ENCODE data around the gene TMEM72.
A peak's percentile ranks its signal among the peaks of the same experiment; 100 is the strongest.

The TMEM72 gene

DNA sequence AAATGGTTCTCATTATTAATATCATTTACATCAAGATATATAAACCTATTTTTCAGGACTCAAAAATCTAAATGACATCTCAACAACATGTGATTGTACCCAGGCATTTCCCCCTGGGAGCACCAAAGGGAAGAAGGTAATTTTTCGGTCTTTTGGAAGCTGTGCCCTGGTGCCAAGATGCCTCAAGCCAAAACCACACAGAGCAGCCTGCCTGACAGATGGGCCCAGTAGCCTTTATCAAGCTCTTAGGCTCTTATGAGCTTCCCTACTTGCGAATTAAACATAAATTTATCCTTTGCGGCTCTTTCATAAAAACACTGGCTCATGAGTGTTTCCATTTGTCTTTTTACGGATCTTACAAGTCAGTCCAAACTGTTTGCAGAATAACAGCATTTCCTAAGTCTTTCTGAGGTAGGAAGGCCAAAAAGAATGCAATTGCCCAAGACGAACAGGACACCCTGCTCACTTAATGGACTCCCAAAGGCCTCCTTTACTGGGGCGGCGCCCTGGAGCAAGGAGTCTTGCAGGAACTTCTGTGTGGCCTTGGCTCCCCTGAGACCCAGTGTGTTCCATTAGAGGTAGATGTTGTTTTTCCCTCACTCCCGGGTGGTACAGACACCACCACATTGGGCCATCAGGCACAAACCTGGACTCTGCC, 44.4 kb downstream of the TMEM72 start:
- DNase-seq (ENCODE audit: low read depth): no peak

DNA sequence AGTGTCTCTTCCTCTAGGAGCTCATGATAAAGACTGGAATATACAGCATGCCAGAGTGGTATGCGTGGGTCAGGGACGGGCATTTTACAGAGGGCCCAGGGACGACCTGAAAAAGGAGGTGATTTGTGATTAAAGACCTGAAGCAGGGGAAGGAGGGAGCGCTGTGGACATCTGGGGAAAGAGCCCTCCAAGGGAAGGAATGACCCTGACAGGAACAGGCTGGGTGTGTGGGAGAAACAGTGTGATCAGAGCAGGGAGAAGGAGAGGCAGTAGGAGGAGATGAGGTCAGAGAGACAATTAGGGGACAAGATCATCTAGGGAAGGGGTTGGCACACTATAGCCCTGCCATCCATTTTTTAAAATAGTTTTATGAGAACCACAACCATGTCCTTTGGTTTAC, 45.1 kb downstream of the TMEM72 start:
- no peak for DNase-seq (ENCODE audit: low read depth)

DNA sequence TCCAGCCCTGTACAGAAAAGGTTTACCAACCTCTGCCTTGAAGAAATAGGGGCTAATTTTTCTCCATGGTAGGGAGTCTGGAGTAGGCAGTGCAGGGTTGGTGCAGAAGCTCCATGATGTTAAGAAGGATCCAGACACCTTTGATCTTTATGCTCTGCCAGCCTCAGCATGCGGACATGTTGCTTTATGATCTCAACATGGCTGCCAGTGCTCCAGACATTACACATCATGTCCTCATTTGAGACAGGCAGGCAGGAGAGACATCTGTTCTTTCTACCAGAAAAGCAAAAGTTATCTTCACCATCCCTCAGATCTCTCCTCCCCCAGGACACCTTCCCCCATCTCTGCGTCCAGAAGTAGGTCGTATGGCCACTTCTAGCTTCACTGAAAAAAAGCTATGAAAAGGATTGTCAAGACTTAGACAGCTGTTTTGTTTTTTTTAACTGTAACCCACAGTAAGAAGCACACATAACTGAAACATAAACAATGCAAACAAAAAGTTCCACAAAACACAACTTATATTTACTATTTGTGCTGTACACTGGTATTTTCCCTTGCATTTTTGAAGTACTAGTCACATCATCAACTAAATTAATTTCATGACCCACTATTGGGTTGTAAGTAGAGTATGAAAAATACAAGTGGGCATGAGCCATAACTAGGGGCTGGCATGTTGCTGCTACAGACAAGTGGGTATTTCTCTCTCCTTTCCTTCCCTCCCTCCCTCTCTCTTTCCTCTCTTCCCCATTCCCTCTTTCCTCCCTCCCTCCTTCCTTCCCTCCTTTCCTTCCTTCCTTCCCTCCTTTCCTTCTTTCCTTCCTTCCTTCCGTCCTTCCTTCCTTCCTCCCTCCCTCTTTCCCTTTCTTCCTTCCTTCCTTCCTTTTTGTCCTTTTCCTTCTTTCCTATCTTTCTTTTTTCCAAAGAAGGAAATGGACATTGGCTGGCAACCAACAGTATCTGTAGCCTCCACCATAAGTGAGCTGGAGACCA, 45.9 kb downstream of the TMEM72 start:
- no peak for DNase-seq (ENCODE audit: low read depth)

DNA sequence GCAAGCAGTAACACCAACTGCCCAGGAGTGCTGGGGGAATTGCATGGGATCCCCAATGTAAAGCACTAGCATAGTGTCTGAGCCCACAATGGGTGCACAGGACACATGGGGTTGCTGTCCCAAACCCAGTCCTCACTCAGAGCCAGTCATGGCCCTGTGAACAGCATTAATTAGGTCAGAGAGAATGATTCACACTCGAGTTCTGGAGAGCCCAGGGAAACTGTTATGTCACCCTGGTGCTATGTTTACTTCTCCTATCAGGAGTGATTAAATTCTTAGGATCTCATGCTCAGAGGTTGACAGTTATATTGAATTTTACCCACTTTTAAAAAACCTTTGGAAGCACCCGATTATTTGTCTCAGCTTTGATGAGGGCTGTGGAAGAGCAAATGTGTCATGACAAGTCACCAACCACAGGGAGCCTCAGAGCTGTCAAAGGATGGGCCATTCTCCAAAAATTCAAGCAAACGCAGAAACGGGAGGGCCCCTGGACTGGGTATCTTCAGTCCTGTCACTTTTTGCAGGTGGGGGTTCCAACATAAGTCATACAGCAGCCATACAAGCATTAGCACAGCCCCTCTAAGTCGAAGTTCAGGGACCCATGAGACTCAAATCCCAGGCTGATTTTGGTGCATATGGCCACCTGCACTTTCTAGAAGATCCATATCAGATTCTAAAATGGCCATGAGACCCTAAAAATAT, 47.2 kb downstream of the TMEM72 start:
- no peak for DNase-seq (ENCODE audit: low read depth)

DNA sequence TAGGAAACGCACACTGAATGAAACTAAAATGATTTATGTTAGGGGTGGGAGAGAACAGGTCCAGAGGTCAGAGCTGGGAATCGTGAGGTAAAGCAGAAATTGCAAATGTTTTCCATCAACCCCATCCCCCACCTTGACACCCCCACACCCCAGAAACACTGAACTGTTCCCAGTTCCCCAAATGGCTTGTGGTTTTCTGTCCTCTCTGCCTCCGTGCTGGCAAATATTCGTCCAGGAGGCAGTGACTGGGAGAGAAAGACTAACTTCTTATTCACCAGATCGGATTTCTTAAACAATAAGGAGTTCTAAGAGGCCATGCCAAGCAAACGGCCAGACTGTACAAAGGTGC, 47.7 kb downstream of the TMEM72 start:
- DNase-seq (ENCODE audit: low read depth): no peak

DNA sequence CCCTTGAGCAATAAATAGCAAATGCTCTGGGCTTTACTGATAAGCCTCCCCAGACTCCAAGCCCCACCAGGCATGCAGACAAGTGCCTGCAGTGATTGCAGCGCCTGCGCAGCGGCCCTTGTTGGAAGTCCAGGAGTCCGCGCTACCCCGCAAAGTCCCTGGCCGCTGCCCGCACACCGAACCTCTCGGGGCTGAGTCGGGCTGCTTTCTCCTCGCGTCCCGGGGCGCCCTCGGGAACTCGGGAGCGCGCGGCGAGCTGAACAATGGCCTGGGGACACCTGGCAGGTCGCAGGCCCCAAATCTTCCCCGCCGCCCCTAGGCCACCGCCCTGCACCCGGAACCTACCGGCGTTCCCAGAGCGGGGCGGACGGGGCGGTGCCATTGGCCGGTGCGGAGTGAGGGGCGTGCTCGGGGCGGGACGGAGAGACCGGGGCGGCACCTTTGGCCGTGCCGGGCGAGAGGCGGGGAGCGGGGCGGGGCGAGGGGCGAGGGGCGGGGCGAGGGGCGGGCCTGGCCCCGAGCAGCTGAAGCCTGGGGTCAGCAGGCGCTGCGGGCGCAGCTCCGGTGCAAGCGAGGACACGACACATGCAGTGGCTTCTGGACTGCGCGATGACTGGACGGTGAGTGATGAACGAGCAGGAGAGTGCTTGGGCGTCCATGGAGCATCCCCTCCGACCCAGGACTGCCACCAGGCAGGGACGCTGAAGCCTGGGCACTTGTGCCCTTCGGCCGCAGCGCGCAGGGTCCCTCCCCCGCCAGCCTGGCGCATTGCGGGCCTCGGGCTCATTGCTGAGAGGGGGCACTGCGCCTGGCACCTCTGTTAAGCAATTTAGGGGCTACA, 48.3 kb downstream of the TMEM72 start, which contains the start of gene RASSF4:
Gene RASSF4 (plus strand): TSS at position 556 of the 841 bp plus-strand sequence. CDS start 10,401 bp downstream, outside the sequence.
- DNase-seq (ENCODE audit: low read depth): peak; percentile 73

DNA sequence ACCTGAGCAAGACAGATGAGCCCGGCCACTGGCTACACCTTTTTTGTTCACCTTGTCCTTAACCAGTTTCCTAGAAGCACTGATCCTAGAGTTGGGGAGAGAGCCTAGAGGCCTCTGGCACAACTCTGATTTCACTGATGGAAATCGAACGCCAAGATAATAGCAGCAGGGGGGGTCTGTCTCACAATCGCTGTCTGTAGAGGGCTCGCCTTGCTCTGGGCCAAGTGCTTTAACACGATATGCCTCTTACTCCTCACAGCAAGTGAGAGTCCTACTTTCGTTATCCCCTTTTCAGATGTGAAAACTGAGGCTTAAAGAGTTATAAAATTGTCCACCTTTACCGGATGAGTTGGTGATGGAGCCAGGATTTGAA, 48.9 kb downstream of the TMEM72 start:
- DNase-seq (ENCODE audit: low read depth): no peak

DNA sequence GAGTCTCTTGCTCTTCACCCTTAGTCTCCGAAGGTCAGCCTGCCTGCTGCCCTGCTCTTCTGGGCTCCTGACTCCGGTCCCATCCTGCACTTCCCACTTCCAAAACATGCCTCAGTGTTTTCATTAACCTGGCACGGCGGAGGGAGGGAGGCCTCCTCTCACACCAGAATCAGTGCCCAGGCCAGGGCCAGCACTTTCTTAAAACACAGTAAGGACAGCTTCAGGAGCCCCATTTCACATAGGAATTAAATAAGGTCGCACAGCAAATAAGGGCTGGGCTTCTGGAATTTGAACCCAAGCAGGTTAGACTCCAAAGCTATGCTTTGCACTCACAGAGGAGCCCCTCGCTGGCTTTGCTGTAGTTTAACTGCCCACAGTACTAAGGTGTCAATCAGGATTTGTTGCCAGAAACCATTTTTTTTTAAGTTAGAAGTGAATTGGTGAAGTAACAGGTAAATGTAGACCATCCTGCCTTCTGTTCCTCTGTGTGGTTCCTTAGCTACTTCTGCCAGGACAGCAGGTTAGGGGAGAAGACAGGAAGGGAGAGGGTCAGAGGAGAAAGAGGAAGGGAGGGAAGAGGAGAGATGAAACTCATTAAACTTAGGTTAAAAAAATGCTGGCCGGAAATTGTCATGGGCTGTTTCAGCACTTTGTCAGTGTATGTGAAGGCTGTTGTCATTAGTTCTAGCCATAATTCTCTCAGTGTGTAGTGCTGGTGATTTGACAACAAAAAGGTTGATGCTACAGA, 49.5 kb downstream of the TMEM72 start:
- no peak for DNase-seq (ENCODE audit: low read depth)

DNA sequence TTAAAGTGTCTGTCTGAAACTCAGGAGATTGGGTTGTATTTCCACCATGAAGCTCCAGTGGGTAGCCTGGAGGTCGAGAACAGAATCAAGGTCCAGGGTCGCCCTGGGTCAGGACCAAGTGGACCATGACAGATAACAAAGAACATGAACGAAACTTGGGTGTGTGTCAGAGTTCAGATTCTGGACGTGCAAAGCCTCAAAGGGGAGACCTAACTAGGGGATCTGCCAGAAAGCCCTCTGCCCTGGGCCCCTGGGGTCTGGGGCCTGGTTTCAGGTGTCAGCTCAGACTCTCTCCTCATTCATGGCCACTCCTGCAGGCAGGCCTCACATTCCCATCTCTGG, 50.1 kb downstream of the TMEM72 start:
- DNase-seq (ENCODE audit: low read depth): no peak

DNA sequence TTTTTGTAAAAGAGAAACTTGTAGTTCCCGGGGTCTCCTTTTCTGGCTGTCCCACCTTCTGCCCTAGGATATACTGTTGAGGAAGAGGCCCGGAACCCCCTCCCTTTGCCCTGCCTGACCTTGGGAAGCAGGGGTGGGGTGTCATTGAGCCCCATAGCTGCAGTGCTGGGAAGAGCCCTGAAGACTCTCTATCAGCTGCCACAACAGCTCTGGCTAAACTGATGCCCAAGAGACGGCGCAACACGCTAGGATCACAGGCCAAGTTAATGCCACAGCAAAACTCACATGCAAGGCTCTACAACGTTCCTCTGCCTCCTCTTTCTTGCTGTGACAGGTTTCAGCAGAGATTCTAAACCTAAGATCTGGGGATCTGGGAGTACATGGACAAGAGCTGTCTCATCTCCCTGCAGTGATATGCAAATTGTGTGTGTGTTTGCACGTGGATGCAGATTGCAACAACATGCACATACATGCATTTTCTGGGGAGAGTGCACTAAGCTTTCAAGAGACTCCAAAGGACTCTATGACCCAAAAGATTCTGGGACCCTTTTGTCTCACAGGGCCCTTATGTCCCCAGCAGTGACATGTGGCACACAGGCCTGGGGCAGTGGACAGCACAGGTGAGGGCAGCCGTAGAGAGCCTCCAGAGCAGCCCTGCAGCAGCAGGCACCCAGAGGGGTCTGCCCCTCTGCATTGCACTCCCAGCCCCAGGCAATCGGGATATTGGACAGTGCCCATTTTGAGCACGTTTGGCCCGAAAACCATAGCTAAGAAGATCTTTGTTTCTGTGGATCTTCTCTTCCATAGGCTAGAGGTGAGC, 51.0 kb downstream of the TMEM72 start:
- no peak for DNase-seq (ENCODE audit: low read depth)

DNA sequence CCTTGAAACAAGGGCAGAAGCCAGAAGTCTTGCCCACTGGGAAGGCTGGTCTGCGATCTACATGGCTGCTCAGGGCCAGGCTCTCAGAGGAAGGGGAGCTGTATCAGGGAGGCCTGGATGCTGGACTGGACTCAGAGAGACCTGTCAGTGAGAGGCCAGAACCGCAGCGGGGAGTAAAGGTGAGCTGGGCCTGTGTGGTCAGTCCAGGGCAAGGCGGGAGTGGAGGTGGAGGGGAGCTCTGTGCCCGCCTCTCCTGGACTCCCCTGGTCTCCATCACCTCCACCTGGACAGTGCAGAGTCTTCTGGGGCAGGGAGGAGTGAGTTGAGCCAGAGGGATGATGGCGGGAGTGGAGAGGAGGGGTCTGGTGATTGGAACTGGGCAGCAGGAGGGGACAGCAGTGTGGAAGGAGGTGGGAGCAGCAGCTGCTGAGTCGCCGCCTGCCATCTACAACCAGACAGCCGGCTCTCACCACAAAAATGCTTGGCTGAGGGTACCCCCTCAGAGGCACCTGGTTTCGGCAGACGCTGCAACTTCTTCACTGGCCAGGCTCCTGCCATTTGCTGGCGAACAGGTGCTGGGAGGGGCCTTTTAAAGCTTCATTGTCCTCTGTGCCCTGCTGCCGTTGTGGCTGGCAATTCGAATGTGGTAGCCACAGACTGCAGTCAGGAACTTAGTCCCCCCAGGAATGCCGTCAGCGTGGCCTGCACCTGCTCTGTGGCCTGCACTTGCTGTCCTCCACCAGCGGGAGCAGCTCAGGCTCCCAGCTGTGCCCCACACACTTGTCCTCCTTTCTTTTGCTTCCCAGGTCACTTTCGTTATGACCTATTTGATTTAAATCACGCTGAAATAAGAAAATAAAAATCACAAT, 52.0 kb downstream of the TMEM72 start:
- DNase-seq (ENCODE audit: low read depth): no peak

DNA sequence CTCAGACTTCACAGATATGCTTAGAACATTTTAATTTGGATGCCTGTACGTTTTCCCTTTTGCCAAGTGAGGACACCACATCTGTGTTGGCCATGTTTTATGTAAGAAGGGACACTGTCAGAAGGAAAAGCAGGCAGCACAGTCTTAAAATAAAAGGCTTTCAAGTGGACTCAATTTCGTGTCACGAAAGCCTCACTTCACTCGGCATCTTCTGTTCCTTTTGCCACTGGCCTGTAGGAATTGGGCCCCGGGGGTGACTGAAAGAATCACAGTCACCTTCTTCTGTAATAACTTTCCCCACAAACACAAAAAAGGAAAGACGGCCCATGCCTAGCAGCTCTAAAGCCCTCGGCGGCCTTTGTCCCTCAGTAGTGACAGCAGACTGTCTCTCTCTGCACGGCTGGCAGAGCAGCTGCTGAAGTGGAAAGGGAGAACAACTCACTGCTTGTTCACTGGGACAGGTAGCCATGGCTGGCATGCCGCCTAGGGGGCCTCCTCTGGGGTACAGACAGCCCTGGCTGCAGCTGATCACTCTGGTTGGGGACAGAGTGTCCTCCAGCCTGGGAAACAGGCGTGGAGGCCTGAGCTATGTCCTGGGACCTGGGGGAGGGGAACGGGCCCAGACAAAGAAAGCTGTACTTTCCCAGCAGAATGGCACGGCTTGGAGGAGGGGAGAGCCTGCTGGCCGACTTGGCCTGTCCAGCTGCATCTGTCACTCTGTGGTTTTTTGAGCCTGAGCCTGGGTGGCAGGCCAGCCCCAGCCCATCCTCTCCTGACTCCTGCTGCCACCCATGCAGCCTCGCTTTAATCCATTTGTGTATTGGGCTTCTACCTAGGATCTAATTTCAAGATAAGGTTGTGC, 52.9 kb downstream of the TMEM72 start:
- DNase-seq (ENCODE audit: low read depth): no peak

DNA sequence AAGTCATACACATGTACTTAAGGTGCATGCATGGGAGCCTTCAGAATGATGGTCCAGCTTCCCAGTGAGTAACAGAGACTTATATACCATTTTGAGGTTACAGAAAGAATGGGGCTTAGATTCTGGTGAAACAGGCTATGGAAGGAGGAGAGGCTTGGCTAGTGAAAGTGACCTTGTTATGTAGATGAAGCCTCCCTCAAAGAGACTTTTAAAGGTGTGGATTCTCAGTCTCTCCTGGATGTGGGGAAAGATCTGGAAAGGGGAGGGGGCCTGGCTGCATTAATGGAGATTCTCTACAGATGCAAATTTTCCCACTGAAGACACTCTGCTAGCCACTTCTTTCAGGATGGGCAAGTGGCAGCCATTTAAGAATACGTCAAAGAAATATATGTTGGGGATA, 54.0 kb downstream of the TMEM72 start:
- no peak for DNase-seq (ENCODE audit: low read depth)

DNA sequence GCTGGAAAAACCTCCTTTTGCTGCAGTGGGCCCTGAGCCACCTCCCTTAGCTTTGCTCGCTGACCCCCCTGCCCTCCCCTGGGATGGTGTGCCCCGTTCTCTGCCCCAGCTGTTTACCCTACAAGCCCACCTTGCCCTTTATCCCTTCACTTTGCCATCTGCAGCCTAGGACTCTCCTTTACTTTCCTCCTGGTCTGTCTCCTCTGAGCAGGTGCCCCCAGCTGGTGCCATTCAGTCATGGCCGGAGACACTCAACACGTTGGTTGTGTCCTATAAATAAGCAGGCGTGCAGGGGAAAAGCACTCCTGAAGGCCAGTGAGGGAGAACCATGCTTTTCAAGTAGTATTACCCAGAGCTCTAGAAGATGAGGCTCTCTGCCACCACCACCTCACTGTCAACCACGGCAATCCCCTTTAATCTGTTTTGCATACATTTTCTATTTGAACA, 54.5 kb downstream of the TMEM72 start:
- no peak for DNase-seq (ENCODE audit: low read depth)

DNA sequence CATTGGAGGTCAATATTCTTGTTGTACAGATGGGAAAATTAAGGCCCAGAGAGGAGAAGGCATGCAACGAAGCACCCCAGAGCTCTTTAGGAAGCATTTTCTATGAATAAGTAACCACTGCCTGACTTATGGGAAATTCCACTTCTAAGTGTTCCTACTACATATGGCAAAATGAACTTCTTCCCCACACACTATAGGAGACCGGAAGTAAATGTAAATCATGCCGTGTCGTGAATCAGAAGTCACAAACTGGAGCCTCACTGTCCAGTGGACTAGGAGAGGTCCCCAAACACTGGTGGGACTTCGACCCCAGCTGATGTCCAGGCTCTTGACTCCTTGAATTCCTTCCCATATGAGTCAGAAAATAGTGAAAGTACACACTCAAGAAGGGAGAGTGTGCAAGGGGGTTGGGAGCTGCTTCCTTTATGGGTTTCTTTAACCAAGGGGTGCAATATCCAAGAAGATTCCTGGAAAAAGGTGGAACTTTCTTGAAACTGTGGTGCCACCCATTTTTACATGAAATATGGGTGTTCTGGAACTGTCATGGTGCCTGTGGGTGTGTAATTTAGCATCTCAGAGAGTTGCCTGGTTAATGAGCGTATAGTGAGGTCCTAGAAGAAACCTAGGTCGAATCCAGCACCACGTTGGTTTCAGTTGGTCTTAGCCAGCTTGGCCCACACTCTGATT, 55.1 kb downstream of the TMEM72 start:
- DNase-seq (ENCODE audit: low read depth): no peak

DNA sequence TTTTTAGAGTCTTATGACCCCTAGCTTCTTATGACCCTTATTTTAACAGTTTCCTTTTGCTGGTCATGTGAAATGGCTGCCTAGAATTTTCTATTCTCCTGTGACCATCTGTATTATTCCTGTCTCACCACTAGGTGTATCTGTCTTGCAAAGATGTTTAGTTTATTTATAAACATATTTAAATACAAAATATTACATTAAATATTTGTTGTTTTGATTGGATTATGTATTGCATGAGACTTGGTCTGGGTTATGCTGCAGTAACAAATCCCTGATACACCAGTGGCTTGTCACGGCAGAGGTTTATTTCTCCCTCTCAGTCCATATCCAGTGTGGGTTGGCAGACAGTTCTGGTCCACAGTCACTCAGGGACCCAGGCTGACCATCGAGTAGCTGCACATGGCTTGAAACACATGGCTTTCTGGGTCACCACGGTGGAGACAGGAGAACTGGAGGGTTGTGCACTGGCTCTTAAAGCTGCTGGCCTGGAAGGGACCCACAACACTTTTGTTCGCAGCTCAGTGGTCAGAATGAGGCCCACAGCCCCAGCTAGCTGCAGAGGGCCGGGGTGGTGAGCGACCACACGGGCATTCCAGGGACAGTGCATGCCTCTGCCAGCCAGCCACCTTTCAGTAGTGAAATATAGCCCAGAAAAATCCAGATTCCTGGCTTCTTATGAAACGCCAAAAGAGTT, 55.8 kb downstream of the TMEM72 start:
- DNase-seq (ENCODE audit: low read depth): no peak

DNA sequence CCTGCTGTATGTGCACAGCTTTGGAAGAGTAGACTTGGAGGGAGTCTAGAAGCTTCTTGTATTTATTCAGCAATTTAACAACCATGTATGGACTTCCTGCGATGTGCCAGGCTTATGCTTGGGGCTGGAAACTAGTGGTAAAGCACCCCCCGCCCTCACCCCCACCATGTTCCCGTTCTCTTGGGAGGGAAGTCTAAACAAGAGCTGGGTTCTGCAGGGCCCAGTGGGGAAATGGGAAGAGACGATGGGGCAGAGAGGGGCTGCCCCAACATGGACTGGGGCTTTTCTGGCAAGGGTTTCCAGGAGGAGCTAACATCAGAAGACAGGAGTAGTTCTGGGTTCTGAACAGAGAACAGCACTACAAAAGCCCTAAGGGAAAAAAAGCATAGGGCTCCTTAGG, 56.5 kb downstream of the TMEM72 start:
- DNase-seq (ENCODE audit: low read depth): no peak

Data from stimulated activated CD8-positive, alpha-beta memory T cell treated with anti-CD3 and anti-CD28 coated beads, Interleukin-15, amount 100 ng/mL, for 24 hours (primary cell).